GM19240 (cell line): Measurements from ENCODE around the gene ANO7.

ENCODE experiments used
- DNase-seq: peaks from one replicate; pipeline ENCODE4 v3.0.0; 2011; ENCODE audit warnings: low spot score; ENCODE audit not compliant: insufficient read length

Gene ANO7

DNA sequence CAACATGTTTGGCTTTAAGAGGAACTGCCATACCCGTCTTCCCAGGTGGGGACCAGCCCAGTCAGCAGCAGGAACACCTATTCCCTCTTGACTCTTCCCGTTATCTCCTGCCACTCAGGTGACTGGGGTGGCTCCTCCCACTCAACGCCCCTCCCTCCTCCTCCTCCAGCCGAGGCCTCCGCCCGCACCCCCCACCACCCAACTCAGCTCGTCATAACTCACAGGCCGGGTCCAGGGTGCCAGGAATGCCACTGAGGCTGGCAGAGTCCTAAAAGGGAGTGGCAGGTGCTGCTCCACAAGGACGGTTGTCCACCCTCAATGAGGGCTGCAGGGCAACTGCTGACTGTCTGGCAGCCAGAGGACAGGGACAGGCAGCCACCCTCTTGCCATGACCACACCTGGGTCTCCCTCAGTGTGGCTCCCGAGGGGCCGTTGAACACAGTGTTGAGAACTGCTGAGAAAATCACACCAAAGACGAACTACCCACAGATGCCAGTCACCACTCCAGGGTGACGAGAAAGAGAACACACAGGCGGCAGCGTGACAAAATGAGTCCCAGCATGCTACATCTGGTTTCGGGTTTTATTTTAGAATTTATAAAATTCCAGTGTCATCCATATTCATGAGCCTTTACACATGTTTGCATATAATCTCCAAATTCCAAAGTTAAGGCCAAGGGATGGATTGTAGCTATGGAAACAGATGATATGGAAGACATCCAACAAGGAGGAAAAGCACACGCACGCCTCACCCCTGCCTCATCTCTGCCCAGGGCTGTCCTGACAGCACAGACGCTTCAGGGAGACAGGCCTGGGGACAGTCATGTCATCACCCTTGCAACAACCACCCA lies 38.5 kb downstream of the ANO7 start:
- no peak for DNase-seq

- DNase-seq = no peak
These were observed 39.1 kb downstream of the ANO7 start for GRCh38 chr2:241227594-241227993.

- DNase-seq = no peak
These were observed 39.8 kb downstream of the ANO7 start for GRCh38 chr2:241228081-241228859.

- DNase-seq = no peak
These were observed 40.5 kb downstream of the ANO7 start for GRCh38 chr2:241228860-241229516.

- DNase-seq = no peak
These were observed 41.3 kb downstream of the ANO7 start for GRCh38 chr2:241229563-241230401.

DNA sequence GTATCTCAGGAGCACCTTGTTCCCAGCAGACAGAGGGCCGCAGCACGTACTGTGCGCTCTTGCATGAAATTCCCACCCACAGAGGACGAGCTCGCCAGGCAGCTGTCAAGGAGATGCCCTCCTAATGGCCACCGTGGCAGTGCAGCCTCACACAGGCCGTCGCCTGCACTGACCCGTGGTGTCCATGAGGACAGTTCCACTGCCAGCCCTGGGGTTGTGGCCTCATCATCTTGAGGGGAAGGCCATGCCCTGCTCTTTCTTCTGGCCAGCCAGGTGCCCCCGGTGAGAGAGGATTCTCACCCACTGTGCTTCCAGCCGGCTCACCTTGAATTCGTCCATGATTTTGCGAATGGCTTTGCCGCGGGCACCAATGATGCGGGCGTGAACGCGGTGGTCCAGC lies 42.0 kb downstream of the ANO7 start:
- DNase-seq = no peak

- DNase-seq = no peak
These were observed 44.5 kb downstream of the ANO7 start for GRCh38 chr2:241232736-241233575.

GRCh38 chr2:241234066-241234790 lies 45.8 kb downstream of the ANO7 start:
- no peak for DNase-seq

DNA sequence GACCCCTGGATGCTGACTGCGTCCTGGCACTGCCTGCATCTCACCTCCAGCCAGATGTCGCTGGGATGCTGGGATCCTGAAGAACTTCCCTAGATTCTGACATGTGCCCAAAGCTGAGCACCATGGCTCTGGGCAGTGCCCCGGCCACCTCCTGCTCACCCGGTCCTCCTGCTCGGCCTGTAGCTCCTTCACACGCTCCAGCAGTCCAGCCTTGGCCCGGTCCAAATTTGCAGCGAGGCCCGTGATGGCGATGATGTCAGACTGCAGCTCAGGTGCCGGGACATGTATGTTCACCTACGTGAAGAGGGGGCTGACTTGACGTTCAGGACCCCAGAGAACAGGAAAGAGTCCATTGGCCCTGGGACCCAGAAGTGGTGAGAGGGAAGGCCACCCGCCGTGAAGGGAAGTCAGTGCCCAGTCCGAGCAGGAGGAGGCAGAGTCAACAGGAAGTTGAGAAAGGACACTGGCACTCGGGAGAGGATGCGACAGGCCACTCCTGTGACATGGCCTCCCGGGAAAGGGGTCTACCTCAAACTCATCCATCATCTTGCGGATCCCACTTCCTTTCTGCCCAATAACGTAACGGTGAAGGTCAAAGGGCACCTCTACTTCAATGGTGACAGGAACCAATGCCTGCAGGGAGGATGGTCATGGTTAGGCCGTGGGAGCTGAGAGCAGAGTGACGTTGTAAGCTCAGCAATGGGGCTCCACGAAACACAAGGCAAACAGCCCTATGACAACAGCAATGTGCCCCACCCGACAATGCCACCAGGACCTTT lies 46.7 kb downstream of the ANO7 start:
- no peak for DNase-seq

DNA sequence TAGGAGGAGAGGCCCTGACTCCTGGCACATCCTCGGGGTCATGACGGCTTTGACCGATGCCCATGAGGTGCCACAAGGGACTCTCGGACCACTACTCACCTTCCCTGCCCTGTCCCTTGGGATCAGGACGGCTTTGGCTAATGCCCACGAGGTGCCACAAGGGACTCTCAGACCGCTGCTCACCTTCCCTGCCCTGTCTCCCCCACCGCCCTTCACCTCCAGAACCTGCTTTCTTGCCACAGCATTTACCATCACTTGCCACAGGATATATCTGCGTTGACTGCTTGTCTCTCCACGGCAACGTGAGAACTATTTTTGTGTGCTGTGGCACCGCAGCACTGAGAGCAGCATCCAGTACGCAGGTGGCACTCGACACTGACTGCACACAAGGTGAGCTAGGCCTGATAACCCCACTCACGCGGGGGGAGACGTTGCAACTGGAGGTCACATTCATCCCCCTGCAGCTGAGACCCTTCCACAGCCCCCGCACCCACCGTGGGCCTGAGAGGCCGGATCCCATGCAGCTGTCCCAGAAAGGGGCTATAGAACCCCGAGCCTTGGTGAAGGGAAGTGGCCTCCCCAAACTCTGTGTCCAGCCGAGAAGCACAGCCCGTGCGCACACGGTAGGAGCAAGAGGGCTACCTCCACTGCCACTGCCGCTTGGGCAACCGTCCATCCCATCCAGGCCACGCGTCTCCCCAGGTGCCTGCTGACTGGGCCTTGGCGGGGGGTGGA lies 47.5 kb downstream of the ANO7 start:
- no peak for DNase-seq

- DNase-seq = no peak
These were observed 48.6 kb downstream of the ANO7 start for GRCh38 chr2:241237047-241237446.

DNA sequence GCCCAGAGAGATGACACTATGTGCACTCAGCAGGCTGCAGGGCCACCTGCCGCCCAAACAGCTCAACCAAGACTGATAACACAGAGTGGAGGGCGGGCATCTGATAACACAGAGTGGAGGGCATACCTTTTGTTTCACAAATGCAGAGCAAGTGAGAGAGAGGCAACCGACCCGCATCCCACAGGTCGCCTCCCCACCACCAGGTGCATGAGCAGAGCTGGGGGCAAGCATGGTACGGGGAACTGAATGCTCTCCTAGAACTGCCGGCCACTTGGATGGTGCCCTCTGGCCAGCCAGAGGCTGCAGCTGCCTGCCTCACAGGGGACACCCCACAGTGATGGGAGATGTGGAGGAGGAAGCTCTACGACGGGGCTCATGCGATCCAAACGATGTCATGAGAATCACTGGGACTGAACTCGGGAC lies 49.5 kb downstream of the ANO7 start:
- DNase-seq = no peak

- DNase-seq = no peak
These were observed 50.3 kb downstream of the ANO7 start for GRCh38 chr2:241238693-241239198.

- DNase-seq = no peak
These were observed 51.2 kb downstream of the ANO7 start for GRCh38 chr2:241239552-241240202.

DNA sequence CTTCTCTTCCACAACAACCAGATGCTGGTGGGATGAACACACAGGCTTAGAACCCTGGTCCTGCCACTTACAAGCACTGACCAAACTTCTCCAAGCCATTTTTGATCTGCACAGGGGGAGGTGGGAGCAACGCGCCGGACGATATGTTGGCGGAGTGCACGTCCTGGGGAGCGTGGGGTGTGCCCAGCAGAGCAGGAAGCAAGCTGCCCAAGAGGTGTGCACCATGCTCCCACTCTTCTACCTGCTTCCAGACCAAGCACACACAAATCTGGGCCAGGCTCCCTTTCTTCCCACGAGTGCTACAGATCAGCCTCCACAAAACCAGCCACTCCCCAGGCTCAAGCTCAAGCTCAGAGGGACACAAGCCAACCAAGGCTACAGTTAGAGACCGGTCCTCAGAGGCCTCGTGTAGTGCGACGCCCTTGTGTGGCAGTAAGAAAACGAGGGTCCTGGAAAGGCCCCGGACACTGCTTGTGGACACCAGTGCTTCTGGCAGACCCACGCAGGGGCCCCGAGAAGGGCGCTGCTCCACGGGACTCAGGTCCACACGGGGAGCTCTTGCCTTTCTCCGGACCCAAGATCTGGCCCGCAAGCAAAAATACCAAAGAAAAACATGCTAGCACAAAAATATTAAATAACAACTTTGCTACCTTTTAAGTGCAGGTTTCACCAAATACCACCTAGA lies 52.0 kb downstream of the ANO7 start:
- DNase-seq = no peak

- DNase-seq = no peak
These were observed 53.2 kb downstream of the ANO7 start for GRCh38 chr2:241241669-241242068.

- DNase-seq = no peak
These were observed 53.8 kb downstream of the ANO7 start for GRCh38 chr2:241242306-241242705.
